H1 (cell line): ENCODE results near the gene MACROD2. TPM values are rescaled to one million over a fixed set of nuclear protein-coding genes. Genes with fewer than 3 reads are reported as not detected.

ENCODE experiments used
- CTCF ChIA-PET: fragments of 300-600 bp; sonication (Branson Sonifier 250); formaldehyde crosslinking; loops from one replicate; lab custom pipeline; 2021; ENCODE audit not compliant: partially characterized antibody; lab: Charles Lee
- POLR2A ChIA-PET: fragments of 300-600 bp; sonication (Branson Sonifier 250); formaldehyde crosslinking; loops from one replicate; lab custom pipeline; 2021; ENCODE audit warnings: inconsistent platforms; ENCODE audit not compliant: partially characterized antibody; lab: Charles Lee
- DNase-seq, 2 experiments: peaks; one replicate each; pipeline versions ENCODE4 v3.0.0 to v3.0.0-alpha.2; 2010 to 2022; ENCODE audit warnings: low spot score in 2 of 2, low read depth in 1 of 2, mixed read lengths in 1 of 2
- FAIRE-seq: peaks from 2 replicates; lab custom pipeline; 2011; peaks lifted over from hg19 to GRCh38; lab: Jason Lieb, UNC
- H2AFZ ChIP-seq: 2 replicates; pipeline ENCODE4 v1.8.1; 2012; ENCODE audit warnings: low read length, inconsistent platforms
- H2AK5ac ChIP-seq: 2 replicates; pipeline ENCODE4 v1.6.1; 2013; ENCODE audit warnings: low read depth, low read length
- H2BK120ac ChIP-seq: replicated peaks from 2 replicates; pipeline ENCODE3; 2013; ENCODE audit warnings: low read depth, low read length, inconsistent platforms
- H2BK12ac ChIP-seq: 2 replicates; pipeline ENCODE4 v1.6.1; 2013; ENCODE audit warnings: low read depth, low read length
- H2BK15ac ChIP-seq: 2 replicates; pipeline ENCODE4 v1.6.1; 2013; ENCODE audit warnings: low read length
- H2BK20ac ChIP-seq: 2 replicates; pipeline ENCODE4 v1.6.1; 2013; ENCODE audit warnings: low read length
- H2BK5ac ChIP-seq: 2 replicates; pipeline ENCODE4 v1.6.1; 2013; ENCODE audit warnings: low read depth, low read length
- H3K14ac ChIP-seq: 2 replicates; pipeline ENCODE4 v1.6.1; 2013; ENCODE audit warnings: inconsistent platforms; ENCODE audit not compliant: insufficient read length
- H3K18ac ChIP-seq: 2 replicates; pipeline ENCODE4 v1.6.1; 2013; ENCODE audit warnings: low read length; ENCODE audit errors: extremely low read depth
- H3K23ac ChIP-seq: 2 replicates; pipeline ENCODE4 v1.6.1; 2013; ENCODE audit warnings: inconsistent platforms; ENCODE audit not compliant: insufficient read length
- H3K23me2 ChIP-seq: 2 replicates; pipeline ENCODE4 v1.6.1; 2013; ENCODE audit warnings: low read depth, low read length
- H3K27ac ChIP-seq: 2 replicates; pipeline ENCODE4 v1.6.1; 2011; ENCODE audit warnings: low read depth, low read length, inconsistent platforms
- H3K27me3 ChIP-seq, 4 experiments: replicated peaks in 1 of 4; 1 replicate in 1 of 4; 2 replicates in 3 of 4; pipeline versions ENCODE4 v1.6.1 to v1.8.1; 2011 to 2013; ENCODE audit warnings: low read length in 3 of 4, mild to moderate bottlenecking in 3 of 4, inconsistent platforms in 2 of 4, mixed read lengths in 2 of 4, moderate library complexity in 1 of 4; ENCODE audit not compliant: control insufficient read depth in 3 of 4, insufficient read depth in 3 of 4; ENCODE audit errors: extremely low read depth in 1 of 4
- H3K36me3 ChIP-seq, 4 experiments: 2 replicates each; pipeline versions ENCODE4 v1.6.1 to v1.8.1; 2011 to 2013; ENCODE audit warnings: mild to moderate bottlenecking in 4 of 4, low read length in 3 of 4, moderate library complexity in 2 of 4, control low read depth in 1 of 4, inconsistent platforms in 1 of 4; ENCODE audit not compliant: insufficient read depth in 4 of 4, control insufficient read depth in 2 of 4
- H3K4ac ChIP-seq: replicated peaks from 2 replicates; pipeline ENCODE3; 2013; ENCODE audit warnings: low read length, low read depth, mixed read lengths, inconsistent platforms; ENCODE audit not compliant: insufficient read length
- H3K4me1 ChIP-seq, 4 experiments: replicated peaks in 1 of 4; 1 replicate in 1 of 4; 2 replicates in 3 of 4; pipeline versions ENCODE4 v1.6.1 to v1.8.1; 2011 to 2013; ENCODE audit warnings: low read length in 3 of 4, inconsistent platforms in 2 of 4, mixed read lengths in 1 of 4; ENCODE audit not compliant: insufficient read depth in 4 of 4, control insufficient read depth in 3 of 4
- H3K4me2 ChIP-seq, 2 experiments: 2 replicates each; pipeline versions ENCODE4 v1.6.1 to v1.8.1; 2011 to 2013; ENCODE audit warnings: low read depth in 2 of 2, low read length in 2 of 2, control low read depth in 1 of 2, inconsistent platforms in 1 of 2, mild to moderate bottlenecking in 1 of 2; ENCODE audit not compliant: insufficient read depth in 1 of 2
- H3K4me3 ChIP-seq, 4 experiments: fragments of 200-600, 300-600 bp in 1 of 4; sonication (generic), shearing (Covaris generic), sonication (Bioruptor Twin) in 1 of 4; 2 replicates each; pipeline versions ENCODE4 v1.5.1 to v1.8.1; 2011 to 2016; ENCODE audit warnings: low read length in 4 of 4, low read depth in 3 of 4, control low read depth in 2 of 4, inconsistent platforms in 2 of 4, mild to moderate bottlenecking in 2 of 4, mixed read lengths in 1 of 4, moderate library complexity in 1 of 4; ENCODE audit not compliant: insufficient read depth in 2 of 4; ENCODE audit errors: extremely low read depth in 1 of 4
- H3K56ac ChIP-seq: replicated peaks from 2 replicates; pipeline ENCODE3; 2013; ENCODE audit warnings: low read depth, mild to moderate bottlenecking, mixed read lengths, low read length, inconsistent platforms; ENCODE audit not compliant: insufficient read length
- H3K79me1 ChIP-seq: 2 replicates; pipeline ENCODE4 v1.6.1; 2013; ENCODE audit warnings: low read depth, low read length, control low read depth
- H3K79me2 ChIP-seq, 2 experiments: 2 replicates each; pipeline versions ENCODE4 v1.6.1 to v1.8.1; 2012 to 2013; ENCODE audit warnings: low read length in 2 of 2, mild to moderate bottlenecking in 2 of 2, inconsistent platforms in 1 of 2; ENCODE audit not compliant: insufficient read depth in 2 of 2, control insufficient read depth in 1 of 2
- H3K9ac ChIP-seq, 4 experiments: replicated peaks in 1 of 4; 1 replicate in 1 of 4; 2 replicates in 3 of 4; pipeline versions ENCODE4 v1.6.1 to v1.8.1; 2011 to 2013; ENCODE audit warnings: low read depth in 3 of 4, low read length in 3 of 4, control low read depth in 2 of 4, mild to moderate bottlenecking in 2 of 4, moderate library complexity in 2 of 4, inconsistent platforms in 1 of 4; ENCODE audit errors: extremely low read depth in 1 of 4
- H3K9me3 ChIP-seq, 2 experiments: 2 replicates each; pipeline versions ENCODE4 v1.6.1 to v1.8.1; 2012 to 2013; ENCODE audit warnings: mild to moderate bottlenecking in 2 of 2, moderate library complexity in 2 of 2, control low read depth in 1 of 2, inconsistent platforms in 1 of 2, low read depth in 1 of 2, low read length in 1 of 2, mixed read lengths in 1 of 2; ENCODE audit not compliant: insufficient read depth in 2 of 2
- H4K20me1 ChIP-seq, 2 experiments: replicated peaks in 1 of 2; 2 replicates each; pipeline versions ENCODE3 to v1.8.1; 2011 to 2013; ENCODE audit warnings: inconsistent platforms in 2 of 2, low read length in 2 of 2, mild to moderate bottlenecking in 1 of 2; ENCODE audit not compliant: insufficient read depth in 2 of 2, control insufficient read depth in 1 of 2
- H4K5ac ChIP-seq: 2 replicates; pipeline ENCODE4 v1.6.1; 2013; ENCODE audit warnings: low read length, low read depth, mixed read lengths, inconsistent platforms; ENCODE audit not compliant: insufficient read length
- H4K8ac ChIP-seq: 2 replicates; pipeline ENCODE4 v1.8.0; 2013; ENCODE audit warnings: mild to moderate bottlenecking, moderate library complexity, low read length, inconsistent platforms; ENCODE audit not compliant: insufficient read depth; ENCODE audit errors: extremely low read depth
- H4K91ac ChIP-seq: replicated peaks from 2 replicates; pipeline ENCODE3; 2013; ENCODE audit warnings: low read length, mixed read lengths, inconsistent platforms; ENCODE audit not compliant: insufficient read length
- BCL11A ChIP-seq, 2 experiments: IDR thresholded peaks; one replicate each; pipeline ENCODE4 v1.6.1; 2011; ENCODE audit warnings: low read depth in 2 of 2, low read length in 2 of 2, mild to moderate bottlenecking in 2 of 2
- CHD1 ChIP-seq: IDR thresholded peaks from 2 replicates; pipeline ENCODE4 v1.6.1; 2012; ENCODE audit warnings: low read depth, low read length, improper control_type of control experiment
- CTBP2 ChIP-seq: IDR thresholded peaks from 2 replicates; pipeline ENCODE4 v1.7.0; 2011; ENCODE audit warnings: borderline replicate concordance, mild to moderate bottlenecking, moderate library complexity, mixed read lengths, low read length; ENCODE audit not compliant: insufficient read depth, insufficient read length
- GABPA ChIP-seq: IDR thresholded peaks from 2 replicates; pipeline ENCODE4 v1.6.1; 2011; ENCODE audit warnings: mild to moderate bottlenecking, low read length, moderate library complexity, borderline replicate concordance; ENCODE audit not compliant: insufficient read depth
- NRF1 ChIP-seq: IDR thresholded peaks from 2 replicates; pipeline ENCODE4 v1.6.1; 2011; ENCODE audit warnings: mild to moderate bottlenecking, low read depth, low read length, improper control_type of control experiment
- POLR2A ChIP-seq, 2 experiments: IDR thresholded peaks; 1 replicate in 1 of 2; 2 replicates in 1 of 2; pipeline ENCODE4 v1.6.1; 2011; ENCODE audit warnings: low read depth in 2 of 2, low read length in 2 of 2, mild to moderate bottlenecking in 2 of 2; ENCODE audit errors: control extremely low read depth in 1 of 2
- POLR2AphosphoS5 ChIP-seq: IDR thresholded peaks from 2 replicates; pipeline ENCODE4 v1.6.1; 2011; ENCODE audit warnings: low read depth, low read length
- RAD21 ChIP-seq, 2 experiments: IDR thresholded peaks in 1 of 2; conservative IDR thresholded peaks in 1 of 2; 2 replicates each; pipeline ENCODE4 v1.6.1; 2011; ENCODE audit warnings: low read depth in 2 of 2, low read length in 2 of 2, improper control_type of control experiment in 1 of 2, inconsistent platforms in 1 of 2, mild to moderate bottlenecking in 1 of 2, moderate library complexity in 1 of 2
- RBBP5 ChIP-seq: IDR thresholded peaks from 2 replicates; pipeline ENCODE4 v1.7.1; 2012; ENCODE audit warnings: low read depth, mild to moderate bottlenecking, inconsistent platforms, low read length, moderate library complexity, borderline replicate concordance
- RFX5 ChIP-seq: IDR thresholded peaks from 2 replicates; pipeline ENCODE4 v1.6.1; 2011; ENCODE audit warnings: low read depth, low read length, improper control_type of control experiment, borderline replicate concordance
- SIN3A ChIP-seq, 2 experiments: IDR thresholded peaks in 1 of 2; conservative IDR thresholded peaks in 1 of 2; 2 replicates each; pipeline ENCODE4 v1.6.1; 2011 to 2012; ENCODE audit warnings: low read length in 2 of 2, improper control_type of control experiment in 1 of 2, low read depth in 1 of 2, mild to moderate bottlenecking in 1 of 2
- SIX5 ChIP-seq: IDR thresholded peaks from 2 replicates; pipeline ENCODE4 v1.6.1; 2011; ENCODE audit warnings: mild to moderate bottlenecking, low read depth, low read length
- SUZ12 ChIP-seq: fragments of 200-600 bp; sonication (generic); IDR thresholded peaks from 2 replicates; pipeline ENCODE4 v1.6.1; 2012; ENCODE audit warnings: mild to moderate bottlenecking, inconsistent platforms, low read length, moderate library complexity, mixed read lengths
- TAF7 ChIP-seq: optimal IDR thresholded peaks from 2 replicates; pipeline ENCODE3; 2011; ENCODE audit warnings: low read depth, mild to moderate bottlenecking, inconsistent platforms, low read length, moderate library complexity, borderline replicate concordance
- YY1 ChIP-seq: IDR thresholded peaks from 2 replicates; pipeline ENCODE4 v1.6.1; 2011; ENCODE audit warnings: low read depth, mild to moderate bottlenecking, low read length
- WGBS, 2 experiments: shearing (Covaris generic) in 1 of 2; methylation state at CpG; one replicate each; pipeline versions ENCODE4 v1.1.6 to v1.1.7; 2013 to 2015; ENCODE audit warnings: low lambda C conversion rate in 2 of 2, mixed read lengths in 2 of 2, inconsistent platforms in 1 of 2, low coverage in 1 of 2, missing lambda C conversion rate in 1 of 2; ENCODE audit not compliant: insufficient replicate concordance in 2 of 2, insufficient coverage in 1 of 2, insufficient read length in 1 of 2; ENCODE audit errors: extremely low coverage in 1 of 2, missing lambda C conversion rate in 1 of 2; 5-methylcytosine and 5-hydroxymethylcytosine counted together
- polyA plus RNA-seq, 7 experiments: library from polyadenylated mRNA; depleted of rRNA in 3 of 7; stranded (reverse) in 5 of 7; unstranded in 2 of 7; fragments of >200 nt in 5 of 7; fragments of 200-250 nt in 2 of 7; gene quantifications; 1 replicate in 5 of 7; 2 replicates in 1 of 7; 4 replicates in 1 of 7; pipeline versions ENCODE4 v1.2.1 to v1.2.3, GENCODE V29; 2011 to 2013; ENCODE audit warnings: missing spikeins in 2 of 7, mixed read lengths in 2 of 7
- total RNA-seq: library from RNA; stranded (reverse); fragmentation: NEBNext Ultra II Directional; extraction: Animal tissue kit (Norgen Biotek cat#: 25700); gene quantifications from 2 replicates; pipeline ENCODE4 v1.2.1, GENCODE V29; 2021

MACROD2 gene
- total and polyA plus RNA-seq, 2 of the 8 experiments (the other 6 are each of a cell fraction or from before 2014, with no cell fraction given), result 0.70 to 3.9 TPM

- Histone ChIP-seq H2BK20ac (no peak overlapping the region), H2AFZ (no peak overlapping the region), H3K9me3 (no peaks in the 10 kb centered on the region), H3K9ac (no peak overlapping the region), H4K8ac (no peak overlapping the region), H2BK5ac (no peak overlapping the region), H3K4me1 (no peaks in the 10 kb centered on the region), H3K27ac (no peak overlapping the region), H3K4me2 (no peak overlapping the region), H3K56ac (no peak overlapping the region), H3K36me3 (no peaks in the 10 kb centered on the region), H2BK12ac (no peak overlapping the region), H2AK5ac (no peak overlapping the region), H3K18ac (no peak overlapping the region), H4K91ac (no peak overlapping the region), H3K14ac (no peak overlapping the region), H3K23ac (no peak overlapping the region), H3K79me1 (no peaks in the 10 kb centered on the region), H3K23me2 (no peaks in the 10 kb centered on the region), H4K20me1 (no peaks in the 10 kb centered on the region), H3K4me3 (no peak overlapping the region), H2BK15ac (no peak overlapping the region), H2BK120ac (no peak overlapping the region), H3K27me3 (no peaks in the 10 kb centered on the region), H3K79me2 (no peaks in the 10 kb centered on the region), H3K4ac (no peak overlapping the region), H4K5ac (no peak overlapping the region)
- WGBS, 2 experiments, result 93% methylated on average over 5 of the region's 5 CpGs; no CpG with 5 or more reads in 1 of the 2 experiments
- ChIA-PET CTCF (interaction anchor here (0.6 to 2.2 kb wide), 2 partner anchors 14 to 26 kb away, joined by 3 to 6 read pairs; no protein-coding TSS in a partner anchor), POLR2A (no interaction called here)
- no peak for DNase-seq
- no peak for FAIRE-seq
- TF ChIP-seq RAD21 (IDR thresholded peaks at IDR 0.05 in 1 of 2, conservative IDR thresholded peaks at IDR 0.05 in 1 of 2; ENCODE audit: low read depth in 2 of 2, low read length in 2 of 2) (no peak), CTBP2 (no peak), POLR2A (IDR thresholded peaks at IDR 0.05; ENCODE audit: control extremely low read depth in 1 of 2, low read depth in 2 of 2, low read length in 2 of 2) (no peak), CHD1 (no peak), SIX5 (no peak), YY1 (no peak), RBBP5 (no peak), POLR2AphosphoS5 (no peak), TAF7 (no peak), RFX5 (no peak), NRF1 (no peak), SIN3A (conservative IDR thresholded peaks at IDR 0.05 in 1 of 2, IDR thresholded peaks at IDR 0.05 in 1 of 2; ENCODE audit: low read depth in 1 of 2, low read length in 2 of 2) (no peak), GABPA (no peak), BCL11A (IDR thresholded peaks at IDR 0.05; ENCODE audit: low read depth in 2 of 2, low read length in 2 of 2) (no peak), SUZ12 (no peak)
Observed at GRCh38 chr20:15710636-15711035, 1715.3 kb downstream of the MACROD2 start.
